BJ (cell line): ENCODE results near the gene CAV1. TPM values are rescaled to one million over a fixed set of nuclear protein-coding genes. Genes with fewer than 3 reads are reported as not detected.

ENCODE experiments used
- CTCF ChIA-PET: fragments of 350-600 bp; formaldehyde crosslinking; extraction: SDS; loops from one replicate; lab custom pipeline; 2021; ENCODE audit warnings: antibody characterized with exemption, inconsistent platforms; lab: Yijun Ruan, JAX
- POLR2A ChIA-PET: fragments of 300-600 bp; sonication (Branson Sonifier 250); formaldehyde crosslinking; extraction: SDS; loops from one replicate; lab custom pipeline; 2021; ENCODE audit warnings: antibody characterized with exemption; lab: Charles Lee
- DNase-seq: peaks from one replicate; pipeline ENCODE4 v3.0.0-alpha.2; 2011; ENCODE audit warnings: low read depth
- H3K27me3 ChIP-seq: 2 replicates; pipeline ENCODE4 v1.6.0; 2011; ENCODE audit warnings: low read length; ENCODE audit not compliant: control insufficient read depth, insufficient read depth
- H3K36me3 ChIP-seq: 2 replicates; pipeline ENCODE4 v1.5.1; 2011; ENCODE audit warnings: low read length; ENCODE audit not compliant: control insufficient read depth, insufficient read depth
- H3K4me3 ChIP-seq: 2 replicates; pipeline ENCODE4 v1.5.1; 2011; ENCODE audit warnings: low read depth, mild to moderate bottlenecking, control low read depth, low read length
- CTCF ChIP-seq: IDR thresholded peaks from 2 replicates; pipeline ENCODE4 v1.5.1; 2011; ENCODE audit warnings: low read depth, mild to moderate bottlenecking, control low read depth, inconsistent platforms, low read length, moderate library complexity; ENCODE audit not compliant: insufficient read depth
- polyA plus RNA-seq: library from polyadenylated mRNA; depleted of rRNA; stranded (reverse); fragments of >200 nt; gene quantifications from 2 replicates; pipeline ENCODE4 v1.2.3, GENCODE V29; 2011

Gene CAV1
- polyA plus RNA-seq, 1 experiment = 2,064 TPM

- no peak for TF ChIP-seq CTCF
- no peak overlapping the region for H3K4me3 ChIP-seq
- H3K36me3 ChIP-seq = peaks cover 16% of the 10 kb centered on the region
- no peaks in the 10 kb centered on the region for H3K27me3 ChIP-seq
- no peak for DNase-seq
- ChIA-PET POLR2A (no interaction called here), CTCF (interaction anchor here (0.7 to 0.8 kb wide), 2 partner anchors 13 to 31 kb away, joined by 3 read pairs; no protein-coding TSS in a partner anchor)
These were observed 32.3 kb downstream of the CAV1 start for GRCh38 chr7:116557066-116557585.

- DNase-seq = no peak
- TF ChIP-seq CTCF = no peak
- CTCF ChIA-PET = no interaction called here
- POLR2A ChIA-PET = no interaction called here
- no peak overlapping the region for H3K4me3 ChIP-seq
- peaks cover 13% of the 10 kb centered on the region for H3K36me3 ChIP-seq
- H3K27me3 ChIP-seq = no peaks in the 10 kb centered on the region
These were observed 33.1 kb downstream of the CAV1 start for GRCh38 chr7:116557901-116558300.

GRCh38 chr7:116560021-116560970 is 35.5 kb downstream of the CAV1 start:
- DNase-seq = no peak
- POLR2A ChIA-PET = no interaction called here

GRCh38 chr7:116561697-116562483 is 37.1 kb downstream of the CAV1 start:
- Histone ChIP-seq H3K27me3 (no peaks in the 10 kb centered on the region), H3K36me3 (peaks cover 9% of the 10 kb centered on the region), H3K4me3 (no peak overlapping the region)
- ChIA-PET POLR2A (no interaction called here), CTCF (interaction anchor here (1.2 to 2.5 kb wide), 2 partner anchors 11 to 15 kb away, joined by 4 to 10 read pairs; no protein-coding TSS in a partner anchor)
- no peak for TF ChIP-seq CTCF
- no peak for DNase-seq

More at GRCh38 chr7:116560021-116560970, 35.5 kb downstream of the CAV1 start:
- CTCF ChIA-PET = interaction anchor here (0.8 to 2.5 kb wide), 3 partner anchors 9 to 58 kb away, joined by 4 to 10 read pairs (median 5); no protein-coding TSS in a partner anchor
- Histone ChIP-seq H3K36me3 (peaks cover 9% of the 10 kb centered on the region), H3K27me3 (no peaks in the 10 kb centered on the region), H3K4me3 (no peak overlapping the region)
- no peak for TF ChIP-seq CTCF
